Thymus (tissue), 14 donors: Measurements from ENCODE around the gene BBC3. TPM values are rescaled to one million over a fixed set of nuclear protein-coding genes. Genes with fewer than 3 reads are reported as not detected.
"Not testable (repeated sequence)": the region's sequence is repeated elsewhere in the genome, so short reads cannot be mapped to it uniquely, and the experiment has no call there.

ENCODE experiments used
- DNase-seq, 9 donors: peaks; one replicate each; pipeline ENCODE4 v3.0.0-alpha.2; 2013; ENCODE audit warnings: low spot score in 9 of 9, low read depth in 6 of 9, missing footprints in 1 of 9
- H3K27ac ChIP-seq, 2 donors: one replicate each; pipeline ENCODE4 v1.5.1; 2013; ENCODE audit warnings: control low read depth in 1 of 2, low read depth in 1 of 2, low read length in 1 of 2, mild to moderate bottlenecking in 1 of 2, moderate library complexity in 1 of 2
- H3K27me3 ChIP-seq, 2 donors: one replicate each; pipeline ENCODE4 v1.5.1; 2013; ENCODE audit warnings: low read length in 1 of 2; ENCODE audit not compliant: control insufficient read depth in 2 of 2, insufficient read depth in 1 of 2
- H3K36me3 ChIP-seq, 2 donors: one replicate each; pipeline ENCODE4 v1.5.1; 2013; ENCODE audit warnings: low read length in 1 of 2, mild to moderate bottlenecking in 1 of 2, moderate library complexity in 1 of 2; ENCODE audit not compliant: control insufficient read depth in 2 of 2, insufficient read depth in 2 of 2
- H3K4me1 ChIP-seq, 2 donors: one replicate each; pipeline ENCODE4 v1.5.1; 2013; ENCODE audit warnings: low read length in 2 of 2; ENCODE audit not compliant: control insufficient read depth in 2 of 2, insufficient read depth in 2 of 2
- H3K4me3 ChIP-seq, 2 donors: one replicate each; pipeline ENCODE4 v1.5.1; 2013; ENCODE audit warnings: low read length in 2 of 2, control low read depth in 1 of 2, mild to moderate bottlenecking in 1 of 2
- H3K9me3 ChIP-seq, 2 donors: one replicate each; pipeline ENCODE4 v1.5.1; 2013; ENCODE audit warnings: low read length in 1 of 2, mild to moderate bottlenecking in 1 of 2; ENCODE audit not compliant: control insufficient read depth in 2 of 2, insufficient read depth in 1 of 2
- whole genome bisulfite sequencing: extraction: QIAGEN DNeasy Blood & Tissue Kit; methylation state at CpG from one replicate; pipeline ENCODE4 v1.1.7; 2013; 5-methylcytosine and 5-hydroxymethylcytosine counted together
- long read RNA-seq, 10 donors: transcript quantifications; one replicate each; lab custom pipeline, GENCODE V29; 2026
- polyA plus RNA-seq: library from polyadenylated mRNA; stranded (reverse); fragments of 200-250 nt; gene quantifications from one replicate; pipeline ENCODE4 v1.2.3, GENCODE V29; 2013
- total RNA-seq: library from RNA; stranded (reverse); fragments of 120-200 nt; gene quantifications from one replicate; pipeline ENCODE4 v1.2.4, GENCODE V29; 2013
- donor health status: healthy.

Gene BBC3
- 5.8 TPM for total RNA-seq
- polyA plus RNA-seq: 15.1 TPM
- long read RNA-seq, donor 1, partial matches to known transcripts: 0 of 1 reads
- long read RNA-seq, donor 1, other reads (novel, unspliced or antisense): 0 of 1 reads
- long read RNA-seq, donor 2, transcript BBC3-203 (4 exons, 1,838 nt): major isoform, 6 of 8 reads
- long read RNA-seq, donor 2, partial matches to known transcripts: 0 of 8 reads
- long read RNA-seq, donor 2, other reads (novel, unspliced or antisense): 0 of 8 reads
- long read RNA-seq, donor 3, partial matches to known transcripts: 0 of 4 reads
- long read RNA-seq, donor 3, other reads (novel, unspliced or antisense): 0 of 4 reads
- long read RNA-seq, donor 4, partial matches to known transcripts: 0 of 2 reads
- long read RNA-seq, donor 4, other reads (novel, unspliced or antisense): 0 of 2 reads
- long read RNA-seq, donor 5, transcript BBC3-206 (1 exons, 1,747 nt): major isoform, 8 of 12 reads
- long read RNA-seq, donor 5, partial matches to known transcripts: 0 of 12 reads
- long read RNA-seq, donor 5, other reads (novel, unspliced or antisense): 0 of 12 reads
- long read RNA-seq, donor 6, partial matches to known transcripts: 0 of 2 reads
- long read RNA-seq, donor 6, other reads (novel, unspliced or antisense): 0 of 2 reads
- long read RNA-seq, donor 7, transcript BBC3-206 (1 exons, 1,747 nt): major isoform, 5 of 6 reads
- long read RNA-seq, donor 7, partial matches to known transcripts: 0 of 6 reads
- long read RNA-seq, donor 7, other reads (novel, unspliced or antisense): 0 of 6 reads
- long read RNA-seq, donor 8, partial matches to known transcripts: 0 of 5 reads
- long read RNA-seq, donor 8, other reads (novel, unspliced or antisense): 0 of 5 reads
- long read RNA-seq, donor 9, partial matches to known transcripts: 0 of 4 reads
- long read RNA-seq, donor 9, other reads (novel, unspliced or antisense): 0 of 4 reads
- long read RNA-seq, donor 10, transcript BBC3-203 (4 exons, 1,838 nt): major isoform, 5 of 8 reads
- long read RNA-seq, donor 10, partial matches to known transcripts: 0 of 8 reads
- long read RNA-seq, donor 10, other reads (novel, unspliced or antisense): 0 of 8 reads

GRCh38 chr19:47230921-47231214, at the start of gene BBC3:
Gene BBC3 (minus strand): TSS chr19:47231199. CDS start chr19:47228431, 2,768 bp downstream.
- peaks cover 37 to 60% of the 10 kb centered on the region in 2 donors for H3K4me1 ChIP-seq
- WGBS: under 1% methylated on average over 43 of the region's 43 CpGs
- H3K4me3 ChIP-seq: peak within 1 kb of the TSS; percentile 63 to 93

GRCh38 chr19:47280183-47280797, 49.3 kb upstream of the BBC3 start:
- peaks cover 0 to 3% of the 10 kb centered on the region in 2 donors for H3K36me3 ChIP-seq
- DNase-seq: peak in 1 of 9 donors; percentile 42
- H3K27me3 ChIP-seq: peaks cover 0 to 2% of the 10 kb centered on the region in 2 donors
- WGBS: 95% methylated on average over 13 of the region's 13 CpGs
- H3K4me1 ChIP-seq: peaks cover 4 to 11% of the 10 kb centered on the region in 2 donors
- no peak overlapping the region for H3K27ac ChIP-seq
- H3K9me3 ChIP-seq: no peaks in the 10 kb centered on the region
- no peak overlapping the region for H3K4me3 ChIP-seq

More at GRCh38 chr19:47230921-47231214, at the start of gene BBC3:
- no peaks in the 10 kb centered on the region for H3K9me3 ChIP-seq
- DNase-seq: no peak
- H3K36me3 ChIP-seq: no peaks in the 10 kb centered on the region
- peak within 1 kb of the TSS; percentile 67 to 86 for H3K27ac ChIP-seq
- H3K27me3 ChIP-seq: peaks cover 5 to 84% of the 10 kb centered on the region in 2 donors

GRCh38 chr19:47276513-47276912, 45.5 kb upstream of the BBC3 start:
- DNase-seq, H3K36me3 ChIP-seq, H3K27me3 ChIP-seq, H3K9me3 ChIP-seq, H3K4me3 ChIP-seq, H3K27ac ChIP-seq: not testable (repeated sequence)
- 97% methylated on average over 3 of the region's 3 CpGs for WGBS
- peaks cover 17 to 25% of the 10 kb centered on the region in 2 donors for H3K4me1 ChIP-seq

- DNase-seq: no peak
- Histone ChIP-seq H3K4me3 (no peak overlapping the region), H3K9me3 (no peaks in the 10 kb centered on the region), H3K27ac (no peak overlapping the region), H3K27me3 (peaks cover 0 to 4% of the 10 kb centered on the region in 2 donors), H3K4me1 (peaks cover 17 to 25% of the 10 kb centered on the region in 2 donors), H3K36me3 (peaks cover 8 to 11% of the 10 kb centered on the region in 2 donors)
- WGBS: 97% methylated on average over 13 of the region's 13 CpGs
Measured at GRCh38 chr19:47275791-47276461, 44.9 kb upstream of the BBC3 start.

- Histone ChIP-seq H3K9me3 (no peaks in the 10 kb centered on the region), H3K36me3 (peaks cover 16 to 19% of the 10 kb centered on the region in 2 donors), H3K27me3 (peaks cover 0 to 4% of the 10 kb centered on the region in 2 donors), H3K4me1 (peaks cover 17 to 25% of the 10 kb centered on the region in 2 donors), H3K4me3 (peak overlapping the region; percentile 26 to 64), H3K27ac (peak overlapping the region in 1 of 2 donors; percentile 67)
- 12% methylated on average over 82 of the region's 82 CpGs for WGBS
- DNase-seq: no peak
Measured at GRCh38 chr19:47274891-47275761, 44.1 kb upstream of the BBC3 start.

- peak; percentile 77 to 95 (median 87) for DNase-seq
- H3K27me3 ChIP-seq: peaks cover 0 to 4% of the 10 kb centered on the region in 2 donors
- no peaks in the 10 kb centered on the region for H3K9me3 ChIP-seq
- peaks cover 17 to 25% of the 10 kb centered on the region in 2 donors for H3K4me1 ChIP-seq
- H3K27ac ChIP-seq: peak within 1 kb of the TSS; percentile 99
- H3K36me3 ChIP-seq: peaks cover 19 to 22% of the 10 kb centered on the region in 2 donors
- under 1% methylated on average over 72 of the region's 72 CpGs for WGBS
- H3K4me3 ChIP-seq: peak within 1 kb of the TSS; percentile 64 to 81
Measured at GRCh38 chr19:47274071-47274890, 43.3 kb upstream of the BBC3 start, which contains the start of gene INAFM1. Gene INAFM1 (plus strand): TSS chr19:47274885. CDS start chr19:47274920, 35 bp downstream.

- no peaks in the 10 kb centered on the region for H3K9me3 ChIP-seq
- peaks cover 20 to 22% of the 10 kb centered on the region in 2 donors for H3K36me3 ChIP-seq
- peaks cover 17 to 25% of the 10 kb centered on the region in 2 donors for H3K4me1 ChIP-seq
- WGBS: under 1% methylated on average over 54 of the region's 54 CpGs
- H3K4me3 ChIP-seq: peak overlapping the region; percentile 64 to 81
- DNase-seq: peak; percentile 74 to 93 (median 85)
- peaks cover 0 to 4% of the 10 kb centered on the region in 2 donors for H3K27me3 ChIP-seq
- peak overlapping the region; percentile 99 for H3K27ac ChIP-seq
Measured at GRCh38 chr19:47273313-47274070, 42.5 kb upstream of the BBC3 start.
